ENCODE measurements around the gene CTXND2. TPM values are rescaled to one million over a fixed set of nuclear protein-coding genes. Genes with fewer than 3 reads are reported as not detected.

Gene CTXND2
- not detected in 2 replicates for total RNA-seq

DNA sequence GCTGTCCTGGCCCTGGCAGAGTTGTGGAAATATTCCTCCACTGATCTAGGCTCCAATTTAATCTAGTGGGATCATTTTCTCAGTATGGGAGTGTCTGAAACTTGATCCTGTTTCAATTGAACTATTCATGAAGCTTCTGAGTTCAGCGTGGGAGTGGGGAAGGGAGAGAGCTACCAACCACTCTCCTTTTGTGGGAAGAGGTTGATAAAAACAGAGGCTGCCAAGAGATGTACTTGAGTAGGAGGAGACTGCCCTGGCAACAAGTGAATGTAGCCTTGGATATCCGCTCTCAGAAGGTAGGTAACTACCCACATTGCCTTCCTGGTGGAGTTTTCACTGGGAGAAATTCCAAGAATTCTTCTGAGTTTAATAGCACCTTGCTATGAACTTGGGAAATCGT lies at the start of gene CTXND2:
CTXND2 (plus strand) TSS at position 119 of the 400 bp plus-strand sequence. CDS start 25,179 bp downstream, outside the sequence.

DNA sequence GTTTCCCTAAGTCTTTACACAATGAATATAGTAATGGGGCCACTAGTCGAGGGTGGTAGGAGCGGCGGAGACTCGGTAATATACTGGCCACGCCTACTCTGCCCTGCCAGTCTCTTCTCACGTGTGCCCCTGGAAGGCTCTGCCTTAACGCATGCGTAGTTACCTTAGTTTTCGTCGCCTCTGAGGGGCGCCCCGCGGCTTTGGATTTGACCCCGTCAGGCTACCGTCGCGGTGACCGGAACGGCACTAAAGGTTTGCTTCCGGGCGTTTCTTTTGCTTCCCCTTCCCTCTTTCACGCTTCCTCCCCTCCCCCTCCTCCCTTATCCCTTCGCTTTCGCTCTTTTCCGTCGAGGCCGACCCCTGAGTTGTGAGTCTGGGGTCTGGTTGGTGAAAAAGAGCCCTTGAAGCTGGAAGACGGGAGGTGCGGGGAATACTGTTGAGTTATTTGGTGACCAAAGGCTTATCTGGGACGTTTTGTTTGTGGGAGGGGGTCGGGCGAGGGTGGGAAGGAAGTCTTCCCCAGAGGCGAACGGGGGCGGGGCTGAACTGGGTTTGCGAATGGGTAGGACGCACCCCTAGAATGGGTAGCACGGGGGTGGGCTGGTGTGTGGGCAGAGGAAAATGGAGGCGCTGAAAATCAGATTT lies 39.3 kb downstream of the CTXND2 start, which contains the start of gene SETDB1:
SETDB1 (plus strand) TSS at position 267 of the 645 bp plus-strand sequence. CDS start 1,352 bp downstream, outside the sequence.

Other genes with a start within 250 kb of the CTXND2 start
- gene GOLPH3L, start 190.0 kb upstream of the CTXND2 start, total RNA-seq = 16.2 and 16.6 TPM in 2 replicates
- gene HORMAD1, start 166.2 kb upstream of the CTXND2 start, total RNA-seq = not detected in 2 replicates
- 0.35 and 0.85 TPM in 2 replicates for gene CTSS, start 121.4 kb upstream of the CTXND2 start, total RNA-seq
- gene CTSK, start 78.9 kb upstream of the CTXND2 start, total RNA-seq = 31.5 and 94.4 TPM in 2 replicates
- gene ARNT, start 10.5 kb upstream of the CTXND2 start, total RNA-seq = 27.7 and 30.5 TPM in 2 replicates
- 16.7 and 21.9 TPM in 2 replicates for gene SETDB1, start 39.2 kb downstream of the CTXND2 start, total RNA-seq
- gene CERS2, start 87.7 kb downstream of the CTXND2 start, total RNA-seq = 103 and 129 TPM in 2 replicates
- 0.26 and 1.2 TPM in 2 replicates for gene ANXA9, start 95.2 kb downstream of the CTXND2 start, total RNA-seq
- 6.8 and 9.7 TPM in 2 replicates for gene MINDY1, start 119.8 kb downstream of the CTXND2 start, total RNA-seq
- gene PRUNE1, start 121.3 kb downstream of the CTXND2 start, total RNA-seq = 19.8 and 23.5 TPM in 2 replicates
- 0.17 TPM in 1 of 2 replicates, not detected in the other for gene BNIPL, start 149.4 kb downstream of the CTXND2 start, total RNA-seq
- 2.2 and 7.0 TPM in 2 replicates for gene C1orf56, start 160.6 kb downstream of the CTXND2 start, total RNA-seq
- 20.0 and 46.1 TPM in 2 replicates for gene CDC42SE1, start 172.5 kb downstream of the CTXND2 start, total RNA-seq
- 2.6 TPM in 2 replicates for gene MLLT11, start 173.3 kb downstream of the CTXND2 start, total RNA-seq
- gene GABPB2, start 183.6 kb downstream of the CTXND2 start, total RNA-seq = 4.6 and 9.2 TPM in 2 replicates

Measured in pericardium fibroblast (primary cell).